A172 (cell line): Measurements from ENCODE around the gene TP63. TPM values are rescaled to one million over a fixed set of nuclear protein-coding genes. Genes with fewer than 3 reads are reported as not detected.

Experiments
- DNase-seq: peaks from one replicate; pipeline ENCODE4 v3.0.0-alpha.2; 2015; ENCODE audit warnings: low spot score
- total RNA-seq: library from RNA; depleted of rRNA; stranded (reverse); fragments of >200 nt; shearing (Covaris generic); gene quantifications from 2 replicates; pipeline ENCODE4 v1.2.3, GENCODE V29; 2014

TP63 gene
- total RNA-seq, 1 experiment from 2014 or later: 0.09 TPM

DNA sequence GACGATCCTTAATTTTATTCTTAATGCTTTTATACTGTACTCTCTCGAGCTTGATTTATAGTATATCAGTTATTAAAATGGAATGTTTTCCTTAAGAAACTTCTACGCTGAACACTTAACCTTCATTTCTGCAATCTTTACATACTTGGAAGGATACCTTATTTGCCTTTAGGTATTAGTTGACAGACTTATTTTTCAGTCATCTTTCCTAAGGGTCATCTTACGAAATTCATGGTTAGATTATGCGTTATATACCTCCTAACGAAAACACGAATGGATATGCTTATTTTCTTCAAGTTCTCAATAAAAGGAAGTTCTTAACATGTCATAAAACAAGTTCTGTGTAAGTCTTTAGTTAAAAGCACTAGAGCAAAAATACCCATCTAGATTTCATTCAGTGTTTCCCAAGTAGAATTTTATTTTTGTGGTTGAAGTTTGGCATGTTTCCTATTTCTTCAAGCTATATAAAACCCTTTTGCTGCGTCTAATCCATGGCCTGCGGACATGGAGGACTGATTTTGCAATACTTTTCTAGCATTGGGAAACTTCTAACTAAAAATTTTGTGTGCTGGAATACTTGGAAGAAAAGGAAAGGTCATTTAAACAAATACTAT lies 231.3 kb downstream of the TP63 start:
- no peak for DNase-seq

DNA sequence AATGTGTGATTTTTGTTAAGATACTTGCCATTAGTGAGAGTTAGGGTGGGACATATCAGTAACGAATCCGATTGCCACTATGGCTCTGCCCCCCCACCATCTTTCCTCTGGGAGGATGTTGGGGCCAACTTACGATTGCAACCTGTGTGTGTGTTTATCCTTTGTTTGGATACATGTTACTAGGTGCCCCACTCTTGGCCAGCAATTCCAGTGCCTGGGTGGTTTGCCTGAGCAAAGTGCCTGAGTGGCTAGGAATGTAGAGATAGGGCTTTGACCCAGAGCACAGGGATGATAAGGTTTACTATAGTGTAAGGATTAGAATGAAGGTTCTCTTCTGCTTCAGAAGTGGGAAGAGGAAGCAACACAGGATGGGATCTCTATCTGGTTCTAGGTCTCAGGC lies 231.8 kb downstream of the TP63 start:
- DNase-seq: no peak

DNA sequence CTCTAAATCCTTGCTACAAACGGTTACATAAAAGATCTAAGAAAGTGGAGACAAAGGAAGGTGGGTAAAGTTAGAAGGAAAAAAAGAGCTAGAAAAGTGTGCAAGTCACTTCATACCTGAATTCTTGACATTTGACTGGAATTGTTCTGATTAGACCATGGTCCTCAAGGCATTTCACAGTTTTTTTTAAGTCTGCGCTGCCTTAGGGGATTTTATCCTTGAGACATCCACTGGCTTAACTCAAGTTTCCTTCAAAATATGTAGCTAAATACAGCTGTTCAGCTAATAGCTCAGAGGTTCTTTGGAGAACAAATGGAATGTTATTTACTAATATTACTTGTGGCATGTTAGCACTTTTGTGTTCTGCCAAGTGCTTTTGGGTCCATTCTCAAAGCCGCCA lies 236.9 kb downstream of the TP63 start:
- no peak for DNase-seq

DNA sequence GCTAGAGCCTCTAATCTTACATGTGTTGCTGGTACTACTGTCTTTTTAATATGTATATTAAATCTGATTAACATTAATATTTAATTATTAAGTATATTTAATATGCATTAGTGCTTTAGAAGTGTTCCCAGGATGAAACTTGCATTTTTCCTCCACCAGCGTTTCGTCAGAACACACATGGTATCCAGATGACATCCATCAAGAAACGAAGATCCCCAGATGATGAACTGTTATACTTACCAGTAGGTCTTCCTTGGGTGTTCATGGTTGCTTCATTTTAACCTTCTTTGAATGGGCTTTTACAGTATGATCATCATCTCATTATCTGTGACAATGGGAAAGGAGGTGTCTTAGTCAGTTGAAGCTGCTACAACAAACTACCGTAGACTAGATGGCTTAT lies 238.0 kb downstream of the TP63 start:
- no peak for DNase-seq

DNA sequence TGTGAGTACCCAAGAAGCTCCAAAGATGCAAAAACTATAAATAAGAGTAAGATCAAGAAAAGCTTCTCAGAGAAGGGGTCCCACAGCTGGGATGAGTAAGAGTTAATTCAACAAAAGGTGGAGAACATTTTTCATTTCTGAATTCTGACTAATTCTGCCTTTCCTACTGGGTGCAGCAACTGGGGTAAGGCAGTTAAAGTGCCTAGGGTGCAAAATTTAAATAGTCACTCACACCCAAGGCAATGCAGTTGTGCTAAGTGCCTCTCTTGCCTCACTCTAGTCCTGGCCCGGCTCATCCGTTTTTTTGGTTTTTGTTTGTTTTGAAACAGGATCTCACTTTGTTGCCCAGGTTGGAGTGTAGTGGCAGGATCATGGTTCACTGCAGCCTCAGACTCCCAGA lies 240.2 kb downstream of the TP63 start:
- no peak for DNase-seq

DNA sequence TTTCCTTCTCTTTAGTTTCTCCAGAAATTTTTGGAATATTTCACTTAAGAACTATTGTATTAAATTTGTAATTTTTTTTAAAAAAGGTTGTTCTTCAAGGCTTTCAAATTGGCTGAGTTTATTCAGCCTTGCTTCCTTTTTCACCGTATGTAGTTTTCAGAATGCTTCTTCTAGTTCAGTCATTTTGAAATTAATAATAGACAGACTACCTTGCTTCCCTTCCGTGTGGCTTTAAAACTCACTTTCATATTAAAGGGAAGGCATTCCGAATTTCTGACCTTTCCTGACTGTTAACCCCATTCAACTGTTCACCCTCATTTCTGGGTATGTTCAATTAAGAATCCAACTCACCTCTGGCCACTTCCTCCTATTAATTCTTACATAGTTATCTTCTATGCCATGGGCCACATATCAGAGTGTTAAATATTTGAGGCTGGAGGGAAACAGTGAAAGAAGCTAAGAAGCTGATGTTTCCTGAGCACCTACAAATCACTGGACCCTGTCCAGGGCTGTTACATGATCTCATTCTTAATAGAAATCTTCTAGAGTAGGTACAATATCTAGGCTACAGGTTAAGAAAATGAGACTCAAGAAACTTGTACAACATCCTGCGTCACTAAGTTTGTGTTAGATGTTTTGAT lies 252.0 kb downstream of the TP63 start:
- DNase-seq: no peak

DNA sequence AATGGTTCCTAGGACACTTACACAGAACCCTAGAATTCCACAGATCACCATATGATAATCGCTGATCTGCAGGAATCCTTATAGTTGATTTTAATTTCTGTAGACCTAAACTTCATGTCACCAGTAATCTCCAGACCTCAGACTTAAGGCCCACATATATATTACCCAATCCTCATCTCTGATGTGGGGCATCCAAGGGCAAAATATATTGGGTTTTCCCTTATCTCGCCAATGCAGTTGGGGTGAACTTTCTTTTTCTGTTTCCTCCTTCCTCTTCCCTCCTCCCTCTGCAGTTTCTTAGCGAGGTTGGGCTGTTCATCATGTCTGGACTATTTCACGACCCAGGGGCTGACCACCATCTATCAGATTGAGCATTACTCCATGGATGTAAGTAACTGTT lies 259.3 kb downstream of the TP63 start:
- no peak for DNase-seq

DNA sequence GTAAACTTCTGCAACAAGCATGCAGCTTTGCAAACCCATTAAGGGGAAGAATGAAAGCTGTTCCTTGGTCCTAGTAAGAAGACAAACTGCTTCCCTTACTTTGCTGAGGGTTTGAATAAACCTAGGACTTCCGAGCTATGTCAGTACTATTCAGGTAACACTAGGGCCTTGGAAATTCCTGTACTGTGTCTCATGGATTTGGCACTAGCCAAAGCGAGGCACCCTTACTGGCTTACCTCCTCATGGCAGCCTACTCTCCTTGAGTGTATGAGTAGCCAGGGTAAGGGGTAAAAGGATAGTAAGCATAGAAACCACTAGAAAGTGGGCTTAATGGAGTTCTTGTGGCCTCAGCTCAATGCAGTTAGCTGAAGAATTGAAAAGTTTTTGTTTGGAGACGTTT lies 265.3 kb downstream of the TP63 start:
- no peak for DNase-seq

DNA sequence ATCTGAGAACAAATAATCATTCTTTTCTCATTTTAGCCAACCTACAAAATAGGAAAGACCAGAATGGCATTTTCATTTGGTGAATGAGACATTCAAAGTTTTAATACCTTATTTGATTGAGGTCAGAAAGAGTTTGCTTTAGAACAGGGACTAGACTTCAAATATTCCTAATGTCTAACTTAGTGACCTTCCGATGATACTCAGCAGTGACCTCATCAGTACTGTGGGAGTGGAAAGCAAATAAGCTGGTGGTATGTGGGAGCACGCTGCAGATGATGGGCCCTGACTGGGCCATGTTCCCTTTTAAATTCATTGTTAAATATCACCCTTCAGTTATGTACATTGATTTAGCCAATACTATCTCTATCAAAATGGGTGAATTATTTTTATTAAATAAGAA lies 266.2 kb downstream of the TP63 start:
- no peak for DNase-seq

DNA sequence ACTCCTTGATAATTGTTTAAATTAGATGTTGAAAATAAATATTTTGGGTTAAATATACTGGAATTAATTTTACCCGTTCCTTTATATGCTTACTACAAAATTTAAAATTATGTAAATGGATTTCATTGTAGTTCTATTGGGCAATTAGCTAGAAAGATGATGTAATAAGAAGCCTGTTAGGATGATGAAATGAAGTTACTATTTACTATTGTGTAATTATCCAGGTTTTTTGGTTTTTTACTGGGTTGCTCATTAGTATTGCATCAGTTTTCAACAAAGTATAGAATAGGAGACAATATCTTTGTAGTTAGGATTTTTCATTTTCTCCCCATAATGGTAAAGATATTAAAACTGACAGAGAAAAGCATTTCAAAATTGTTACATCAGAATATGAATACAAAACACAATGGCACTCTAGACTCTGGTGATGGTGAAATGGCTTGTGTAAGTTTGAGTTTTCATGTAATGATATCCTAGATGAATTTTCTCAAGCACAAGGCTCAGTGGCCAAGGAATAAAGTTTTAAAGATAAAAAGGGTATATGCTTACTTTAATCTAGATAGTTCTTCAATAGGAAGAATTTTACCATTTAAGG lies 267.5 kb downstream of the TP63 start:
- DNase-seq: no peak

DNA sequence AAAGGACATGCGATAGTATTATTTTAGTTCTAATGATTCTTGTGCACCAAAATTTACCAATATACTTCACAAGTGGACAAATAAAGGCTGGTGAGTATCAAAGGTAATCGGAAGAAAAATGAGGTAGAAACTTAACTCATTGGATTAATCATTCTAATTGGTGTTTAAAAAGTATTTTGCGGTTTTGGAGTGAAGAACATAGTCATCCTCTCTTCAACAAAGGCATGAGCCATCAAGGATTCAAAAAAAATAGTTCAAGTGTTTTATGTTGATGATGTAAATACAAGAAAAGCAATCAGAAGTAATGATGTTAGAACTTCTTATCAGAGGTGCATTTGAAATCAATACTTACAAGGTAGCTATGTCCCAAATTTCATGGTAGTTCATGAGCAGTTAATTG lies 268.0 kb downstream of the TP63 start:
- no peak for DNase-seq

DNA sequence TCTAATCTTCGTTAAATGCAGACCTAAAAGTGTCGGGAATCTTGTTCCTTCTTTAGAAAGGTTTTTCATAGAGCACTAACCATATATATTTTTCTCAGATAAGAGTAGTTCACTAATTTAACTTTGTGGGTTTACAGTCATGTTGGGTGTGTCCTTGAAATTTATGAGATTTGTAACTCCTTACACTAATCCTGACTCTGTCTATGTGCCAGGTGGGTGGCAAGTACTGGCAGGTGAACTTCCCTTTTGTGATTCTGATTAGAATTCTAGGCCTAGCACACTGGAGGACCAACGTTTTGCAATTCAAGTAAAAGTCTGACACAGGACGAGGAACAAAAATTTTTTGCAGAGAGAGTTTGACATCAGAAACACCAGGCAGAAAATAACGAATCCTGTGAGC lies 269.4 kb downstream of the TP63 start:
- DNase-seq: no peak

DNA sequence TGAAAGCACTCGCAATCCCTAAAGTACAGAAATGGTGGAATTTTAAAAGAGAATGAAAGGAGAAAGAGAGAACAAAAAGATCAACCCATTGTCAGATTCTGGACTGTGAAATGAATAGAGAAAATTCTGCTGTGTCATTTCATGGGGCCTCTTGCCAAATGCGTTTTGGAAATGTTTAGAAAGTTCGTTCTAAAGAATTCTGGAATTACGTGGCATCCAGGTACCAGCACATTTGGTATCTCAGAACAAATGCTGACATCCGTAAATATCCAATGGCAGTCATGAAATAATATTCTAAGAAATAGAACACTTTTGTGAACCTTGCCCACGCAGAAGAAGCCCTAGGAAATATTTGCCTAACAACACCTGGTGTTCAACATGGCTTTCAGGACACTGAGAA lies 270.3 kb downstream of the TP63 start:
- DNase-seq: no peak

DNA sequence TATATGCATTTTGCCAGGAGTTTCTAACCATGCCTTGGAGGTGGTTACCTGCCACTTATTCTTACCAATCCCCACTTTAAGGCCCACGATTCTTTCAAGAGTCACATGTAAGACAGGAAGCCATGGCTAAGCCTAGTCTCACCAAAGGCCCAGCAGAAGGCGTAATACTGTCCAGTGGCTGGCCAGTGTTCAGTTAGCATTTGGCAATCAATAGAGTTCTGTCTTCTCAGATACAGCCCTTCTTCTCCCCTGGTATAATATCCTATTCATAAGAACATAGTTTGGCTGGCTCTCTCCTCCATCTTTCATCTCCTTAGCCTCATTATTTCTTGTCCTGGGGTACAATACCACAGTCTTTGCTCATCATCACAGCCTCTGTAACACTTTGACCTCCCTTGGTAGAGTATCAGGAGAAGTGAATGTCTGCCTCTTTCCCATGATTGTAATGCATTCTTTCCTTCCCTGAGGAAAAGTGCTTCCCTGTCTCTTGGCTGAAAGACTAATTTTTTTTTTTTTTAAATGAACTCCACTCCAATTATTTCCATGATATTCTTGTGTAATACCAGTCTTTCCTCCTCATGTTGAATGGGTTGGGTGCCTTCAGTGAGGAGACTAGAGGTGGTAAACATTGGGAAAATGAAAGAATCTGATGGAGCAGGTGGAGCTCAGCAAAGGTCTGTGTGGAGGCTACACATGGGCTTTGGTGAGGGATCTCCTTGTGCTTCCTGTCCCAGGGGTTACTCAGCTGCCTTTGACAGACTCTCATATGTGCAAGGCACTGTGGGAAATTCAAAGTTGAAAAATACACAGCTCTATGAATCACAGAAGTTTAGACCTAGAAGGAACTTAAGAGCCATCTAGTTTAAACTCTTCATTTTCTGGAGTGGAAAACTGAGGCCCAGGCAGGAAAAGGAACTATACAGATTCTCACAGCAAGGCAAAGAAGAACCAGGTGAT lies 271.3 kb downstream of the TP63 start:
- DNase-seq: no peak

DNA sequence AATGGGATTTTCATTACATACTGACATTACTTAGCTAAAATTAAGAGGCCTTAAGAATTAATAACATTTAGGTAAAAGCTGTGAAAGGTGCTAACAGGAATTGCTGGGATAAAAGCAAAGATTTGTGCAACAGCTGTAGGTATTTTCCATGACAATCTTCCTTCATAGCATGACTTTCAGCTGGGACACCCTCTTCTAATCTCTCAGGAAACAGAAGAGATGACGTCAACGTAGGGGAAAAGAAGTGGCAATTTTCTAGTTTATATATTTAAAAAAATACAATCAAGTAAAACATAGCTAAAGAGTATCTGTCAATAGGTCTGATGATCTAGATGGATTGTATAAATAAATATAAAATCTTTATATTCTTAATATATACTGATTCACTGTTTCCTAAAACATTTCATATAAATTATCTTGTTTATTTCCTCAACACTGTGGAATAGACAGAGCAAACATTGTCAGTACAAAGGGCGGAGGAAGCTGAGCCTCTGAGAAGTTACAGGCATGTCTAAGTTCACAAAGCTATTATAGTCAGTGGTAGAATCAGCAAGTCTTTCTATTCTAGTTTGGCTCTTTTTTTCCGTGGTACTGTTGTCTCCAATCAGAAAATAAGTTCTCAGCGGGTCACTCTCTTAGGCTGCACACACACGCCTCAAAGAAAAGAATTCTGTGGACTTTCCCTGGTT lies 272.5 kb downstream of the TP63 start:
- DNase-seq: no peak

DNA sequence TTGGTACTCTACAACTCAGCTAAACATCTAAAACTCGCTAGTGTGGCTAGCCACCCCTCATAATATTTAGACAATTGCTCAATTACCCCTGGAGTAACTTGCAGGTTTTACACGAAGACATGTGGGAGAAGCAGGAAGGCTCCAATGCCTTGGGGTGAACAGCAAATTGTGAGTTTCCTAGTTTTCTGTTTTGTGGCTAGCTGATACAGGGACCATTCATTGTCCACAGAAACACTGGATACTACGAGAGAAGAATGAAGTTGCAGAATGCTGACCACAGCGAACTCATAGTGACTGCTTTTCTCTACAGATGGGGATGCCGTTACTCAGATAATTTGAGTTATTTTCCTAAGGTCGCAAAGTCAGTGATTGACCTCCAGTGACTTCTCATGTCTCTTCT lies 276.6 kb downstream of the TP63 start:
- no peak for DNase-seq

DNA sequence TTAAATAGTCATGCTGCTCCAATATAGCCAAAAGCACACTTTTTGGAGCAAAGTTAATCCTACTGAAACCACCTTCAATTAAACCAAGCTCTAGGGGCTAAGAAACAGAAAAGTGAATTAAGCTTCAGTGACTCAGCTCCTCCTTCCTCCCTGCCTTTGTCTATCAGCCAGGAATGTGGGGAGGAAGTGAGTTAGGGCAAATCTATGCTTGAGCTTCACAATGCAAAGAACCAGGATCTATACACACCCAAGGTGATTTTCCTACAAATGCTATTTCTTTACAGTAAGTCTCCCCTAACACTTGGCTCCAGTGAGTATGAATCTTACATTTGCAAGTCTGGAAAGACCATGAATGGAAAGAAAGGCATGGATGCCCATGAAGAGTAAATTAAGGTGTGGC lies 277.5 kb downstream of the TP63 start:
- DNase-seq: peak; percentile 77

DNA sequence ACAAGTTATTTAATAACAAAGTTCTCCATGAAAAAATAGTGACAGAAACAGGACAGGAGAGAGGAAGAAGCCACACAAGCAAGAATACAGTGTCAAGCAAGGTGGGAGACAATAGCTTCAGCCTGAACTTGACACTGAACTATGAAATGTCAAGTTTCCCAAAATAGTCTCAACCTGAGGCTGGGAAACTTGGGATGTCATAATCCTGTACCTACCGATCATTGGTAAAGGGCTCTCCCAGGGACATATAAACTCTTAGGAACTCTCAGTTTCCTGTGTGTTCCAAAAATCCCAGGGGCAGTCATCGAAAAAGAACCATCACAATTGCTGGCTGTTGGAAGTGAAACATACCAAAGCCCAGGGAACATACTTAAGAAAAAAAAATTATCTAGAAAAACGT lies 277.9 kb downstream of the TP63 start:
- DNase-seq: no peak

DNA sequence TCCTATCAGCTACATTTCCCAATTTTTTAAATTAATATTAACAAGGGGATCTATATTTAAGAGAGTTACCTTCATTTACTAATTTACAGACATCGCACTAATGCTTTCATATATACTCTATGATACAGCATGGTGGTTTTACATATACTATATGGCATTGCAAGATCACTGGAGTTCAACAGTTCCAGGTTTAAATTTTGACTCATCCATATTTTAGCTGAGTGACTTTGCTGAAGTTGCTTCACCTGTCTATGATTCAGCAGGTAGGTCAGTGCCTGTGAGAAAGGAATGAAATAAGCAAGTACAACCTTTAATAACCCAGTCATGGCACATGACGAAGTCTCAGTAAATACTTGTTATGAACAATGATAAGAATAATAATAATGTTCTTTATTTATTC lies 278.4 kb downstream of the TP63 start:
- DNase-seq: no peak

DNA sequence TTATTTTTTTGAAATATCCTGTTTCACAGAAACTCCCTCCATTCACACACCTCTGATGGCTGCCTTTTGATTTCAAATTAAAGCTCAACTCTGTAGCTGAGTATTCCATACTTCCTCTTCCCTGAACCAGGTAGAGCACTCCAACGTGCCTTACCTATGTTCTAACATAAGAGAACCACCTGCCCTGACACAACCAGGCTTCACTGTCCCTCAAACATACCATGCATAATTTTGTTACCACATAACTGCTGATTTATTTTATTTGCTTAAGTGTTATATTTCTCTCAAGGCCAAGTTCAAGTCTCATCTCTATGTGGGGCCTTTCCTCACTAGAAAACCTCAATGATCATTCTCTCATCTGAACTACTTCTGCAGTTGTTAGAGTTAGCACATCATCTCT lies 279.8 kb downstream of the TP63 start:
- no peak for DNase-seq

DNA sequence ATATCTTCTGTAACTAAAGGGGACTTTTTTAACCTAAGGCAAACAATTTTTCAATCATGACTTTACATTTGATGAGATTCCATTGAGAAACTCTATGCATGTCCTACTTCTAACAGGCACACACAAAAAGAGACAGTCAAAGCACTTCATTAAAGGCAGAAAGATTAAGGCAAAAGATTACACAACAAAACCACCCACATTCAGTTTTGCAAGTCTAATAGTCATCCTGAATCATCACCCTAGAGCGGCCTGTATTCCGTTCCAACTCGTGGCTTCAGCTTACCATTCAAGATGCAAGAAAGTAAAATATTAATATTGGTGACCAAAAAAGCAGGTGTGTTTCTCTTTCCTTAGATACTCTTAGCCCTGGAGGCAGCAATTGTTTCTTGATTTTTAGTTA lies 283.6 kb downstream of the TP63 start:
- peak; percentile 84 for DNase-seq

DNA sequence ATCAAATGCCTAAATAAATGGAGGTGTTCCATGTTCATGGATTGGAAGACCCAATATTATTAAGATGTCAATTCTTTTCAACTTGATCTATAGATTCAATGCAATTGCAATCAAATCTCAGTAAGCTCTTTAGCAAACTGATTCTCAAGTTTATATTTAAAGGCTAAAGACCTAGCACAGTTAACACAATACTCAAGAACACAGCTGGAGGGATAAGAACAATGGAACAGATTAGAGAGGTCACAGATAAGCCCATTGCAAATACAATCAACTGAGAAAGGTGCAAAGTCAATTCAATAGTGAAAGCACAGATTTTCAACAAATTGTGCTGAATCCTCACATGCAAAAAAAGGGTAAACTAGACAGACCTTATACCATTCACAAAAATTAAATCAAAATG lies 290.6 kb downstream of the TP63 start:
- DNase-seq: no peak
